HCT116 (cell line): ENCODE results near the gene P3H3. TPM values are rescaled to one million over a fixed set of nuclear protein-coding genes. Genes with fewer than 3 reads are reported as not detected.
"Not testable (repeated sequence)": the region's sequence is repeated elsewhere in the genome, so short reads cannot be mapped to it uniquely, and the experiment has no call there.

ENCODE experiments used
- ATAC-seq: fragments of 200-7000 bp; cut with Tn5 transposase; 2 replicates; pipeline ENCODE4 v1.9.1; 2020; ENCODE audit warnings: mild to moderate bottlenecking, moderate library complexity
- BruUV-seq: library from RNA; stranded (reverse); fragments of 400-500 nt; replicated peaks from 2 replicates; lab custom pipeline; 2021; lab: Mats Ljungman, UMichigan
- CTCF ChIA-PET: fragments of 300-600 bp; sonication (Branson Sonifier 250); formaldehyde crosslinking; loops from one replicate; lab custom pipeline; 2021; ENCODE audit warnings: antibody characterized with exemption; lab: Charles Lee
- POLR2A ChIA-PET: fragments of 300-600, 350-600 bp; sonication (Branson Sonifier 250); formaldehyde crosslinking; loops from one replicate; lab custom pipeline; 2021; ENCODE audit warnings: antibody characterized with exemption; lab: Charles Lee
- RAD21 ChIA-PET, 2 experiments: fragments of 300-600 bp; sonication (Branson Sonifier 250); formaldehyde crosslinking; loops; one replicate each; lab custom pipeline; 2023; ENCODE audit warnings: low total read pairs in 2 of 2; ENCODE audit not compliant: uncharacterized antibody in 2 of 2, unreplicated experiment in 2 of 2, low non-redundant PET in 1 of 2; lab: Charles Lee
- DNase-seq: peaks from one replicate; pipeline ENCODE4 v3.0.0-alpha.2; 2010; ENCODE audit warnings: low read depth, low spot score
- H2AFZ ChIP-seq: fragments of 200-600 bp; shearing (Covaris generic), sonication (generic); 2 replicates; pipeline ENCODE4 v1.6.1; 2017; ENCODE audit warnings: low read depth, mixed run types, mixed read lengths, antibody characterized with exemption, low read length; ENCODE audit not compliant: poor library complexity, severe bottlenecking
- H3K27ac ChIP-seq: 2 replicates; pipeline ENCODE4 v1.5.1; 2012; ENCODE audit warnings: low read depth, low read length
- H3K27me3 ChIP-seq: fragments of 200-600 bp; sonication (generic); 2 replicates; pipeline ENCODE4 v1.6.1; 2016; ENCODE audit warnings: mixed run types, low read length, mixed read lengths; ENCODE audit not compliant: insufficient read depth
- H3K36me3 ChIP-seq, 2 experiments: fragments of 200-500 bp in 1 of 2; fragments of 200-600 bp in 1 of 2; sonication (Bioruptor generic) in 1 of 2; sonication (generic) in 1 of 2; 2 replicates each; pipeline versions ENCODE4 v1.5.1 to v1.6.1; 2014 to 2016; ENCODE audit warnings: low read length in 2 of 2, inconsistent platforms in 1 of 2, mixed read lengths in 1 of 2, mixed run types in 1 of 2; ENCODE audit not compliant: insufficient read depth in 2 of 2, control insufficient read depth in 1 of 2
- H3K4me1 ChIP-seq, 2 experiments: fragments of 200-600 bp in 1 of 2; sonication (generic) in 1 of 2; 2 replicates each; pipeline versions ENCODE4 v1.5.1 to v1.6.1; 2012 to 2017; ENCODE audit warnings: low read length in 2 of 2, inconsistent platforms in 1 of 2, mild to moderate bottlenecking in 1 of 2, mixed read lengths in 1 of 2, mixed run types in 1 of 2, moderate library complexity in 1 of 2; ENCODE audit not compliant: insufficient read depth in 2 of 2, control insufficient read depth in 1 of 2
- H3K4me2 ChIP-seq: fragments of 200-600 bp; sonication (generic); 2 replicates; pipeline ENCODE4 v1.6.1; 2017; ENCODE audit warnings: mixed run types, low read length, mixed read lengths
- H3K4me3 ChIP-seq, 2 experiments: fragments of 200-600 bp in 1 of 2; sonication (generic) in 1 of 2; replicated peaks in 1 of 2; 2 replicates each; pipeline ENCODE4 v1.5.1; 2011 to 2016; ENCODE audit warnings: low read length in 2 of 2, control low read depth in 1 of 2, low read depth in 1 of 2, mild to moderate bottlenecking in 1 of 2, mixed read lengths in 1 of 2, mixed run types in 1 of 2
- H3K79me2 ChIP-seq: fragments of 200-600 bp; sonication (generic); 2 replicates; pipeline ENCODE4 v1.6.1; 2017; ENCODE audit warnings: mild to moderate bottlenecking, mixed run types, low read length, moderate library complexity, mixed read lengths; ENCODE audit not compliant: insufficient read depth
- H3K9ac ChIP-seq: fragments of 200-600 bp; sonication (generic); 2 replicates; pipeline ENCODE4 v1.6.1; 2016; ENCODE audit warnings: low read length, mixed read lengths
- H3K9me2 ChIP-seq: fragments of 200-600 bp; sonication (generic), shearing (Covaris generic); 2 replicates; pipeline ENCODE4 v1.6.1; 2017; ENCODE audit warnings: mixed run types, mild to moderate bottlenecking, moderate library complexity; ENCODE audit not compliant: insufficient read depth
- H3K9me3 ChIP-seq, 2 experiments: fragments of 200-500 bp in 1 of 2; fragments of 200-600 bp in 1 of 2; sonication (Bioruptor generic) in 1 of 2; sonication (generic) in 1 of 2; 2 replicates each; pipeline ENCODE4 v1.6.1; 2014 to 2017; ENCODE audit warnings: low read length in 2 of 2, mixed read lengths in 2 of 2, inconsistent platforms in 1 of 2, low read depth in 1 of 2, mild to moderate bottlenecking in 1 of 2, mixed run types in 1 of 2, moderate library complexity in 1 of 2; ENCODE audit not compliant: control insufficient read depth in 1 of 2, insufficient read depth in 1 of 2
- H4K20me1 ChIP-seq: fragments of 200-600 bp; sonication (generic), shearing (Covaris generic); 2 replicates; pipeline ENCODE4 v1.6.1; 2017; ENCODE audit warnings: mixed run types, mild to moderate bottlenecking, moderate library complexity; ENCODE audit not compliant: insufficient read depth
- POLR2A ChIP-seq: IDR thresholded peaks from 2 replicates; pipeline ENCODE4 v1.7.0; 2011; ENCODE audit warnings: borderline replicate concordance; ENCODE audit not compliant: insufficient read depth, insufficient read length; ENCODE audit errors: extremely low read depth
- POLR2AphosphoS5 ChIP-seq: IDR thresholded peaks from 2 replicates; pipeline ENCODE4 v1.6.1; 2011; ENCODE audit warnings: mild to moderate bottlenecking, low read depth, low read length, moderate library complexity
- RAD21 ChIP-seq: IDR thresholded peaks from 2 replicates; pipeline ENCODE4 v1.6.1; 2012; ENCODE audit warnings: low read depth, mild to moderate bottlenecking
- SRF ChIP-seq: IDR thresholded peaks from 2 replicates; pipeline ENCODE4 v1.6.1; 2012; ENCODE audit warnings: low read depth
- TCF7L2 ChIP-seq: IDR thresholded peaks from 2 replicates; pipeline ENCODE4 v1.7.0; 2011; ENCODE audit warnings: borderline replicate concordance, inconsistent platforms; ENCODE audit not compliant: insufficient read depth, insufficient read length; ENCODE audit errors: extremely low read depth
- ZFX ChIP-seq: fragments of 450-650 bp; IDR thresholded peaks from 2 replicates; pipeline ENCODE4 v1.6.1; 2017
- intact Hi-C: fragments of 100-400 bp; cut with micrococcal nuclease; formaldehyde crosslinking; loops from 2 replicates; pipeline ENCODE4 v1.10.0; 2022
- total RNA-seq: library from RNA; stranded (reverse); gene quantifications from one replicate; pipeline ENCODE4 v1.2.1, GENCODE V29; 2021; ENCODE audit not compliant: unreplicated experiment

P3H3 gene
- total RNA-seq, 1 experiment from 2014 or later: 32.2 TPM

- Histone ChIP-seq H2AFZ (no peak within 1 kb of the TSS), H3K4me3 (peak within 1 kb of the TSS; percentile 73 to 92), H3K4me2 (peak within 1 kb of the TSS; percentile 92), H3K36me3 (peaks cover 8 to 33% of the 10 kb centered on the region in 2 experiments; a peak in 3 of 4 replicates), H3K4me1 (peaks cover 23 to 50% of the 10 kb centered on the region in 2 experiments), H3K27me3 (no peaks in the 10 kb centered on the region), H3K79me2 (peaks cover 44% of the 10 kb centered on the region), H4K20me1 (peaks cover 12% of the 10 kb centered on the region; the same call in 1 of the 2 replicates)
- DNase-seq (peak; percentile 89), ATAC-seq (peak; percentile 79)
- intact Hi-C loops: loop anchor here (1.0 to 5.0 kb wide), 4 partner anchors 54 to 764 kb away; partner anchors contain the start of gene ATN1
- CTCF ChIA-PET: interaction anchor here (0.6 to 4.1 kb wide), 27 partner anchors 8 to 316 kb away, joined by 3 to 30 read pairs (median 6); partner anchors contain the start of genes C12orf57, C1RL, CDCA3 and COPS7A
- RAD21 ChIA-PET: interaction anchor here (0.9 to 1.3 kb wide), 4 partner anchors 18 to 52 kb away, joined by 3 to 5 read pairs (median 4); partner anchors contain the start of gene USP5 (in 1 of the 2)
- no TSS peak for BruUV-seq
- TF ChIP-seq ZFX: peak; percentile 63; the same call in 1 of the 2 replicates
- TF ChIP-seq POLR2A: peak; percentile 35
- peak; percentile 35 for TF ChIP-seq TCF7L2
- TF ChIP-seq SRF: no peak
- TF ChIP-seq POLR2AphosphoS5: peak; percentile 87
- no peak for TF ChIP-seq RAD21
- TF ChIP-seq, all 23 proteins: peak for 4
- POLR2A ChIA-PET: interaction anchor here (1.1 to 10.9 kb wide), 10 partner anchors 8 to 150 kb away, joined by 3 to 186 read pairs (median 10); partner anchors contain the start of genes C12orf57, CDCA3, COPS7A and RNU7-1
- no peaks in the 10 kb centered on the region for H3K9me3 ChIP-seq
- H3K9me2 ChIP-seq: no peaks in the 10 kb centered on the region
- peak within 1 kb of the TSS; percentile 86 for H3K9ac ChIP-seq
- peak within 1 kb of the TSS; percentile 96 for H3K27ac ChIP-seq
Observed at GRCh38 chr12:6873094-6874014, 45.1 kb downstream of the P3H3 start, which contains the start of gene SPSB2. Gene SPSB2 (minus strand): TSS chr12:6873303. CDS start chr12:6872901, 402 bp downstream.

- Histone ChIP-seq H3K4me3 (peak overlapping the region; percentile 73 to 92), H3K79me2 (peaks cover 37% of the 10 kb centered on the region), H3K4me1 (peaks cover 20 to 43% of the 10 kb centered on the region in 2 experiments), H3K9ac (peak overlapping the region; percentile 86), H3K4me2 (peak overlapping the region; percentile 92), H3K36me3 (peaks cover 8 to 28% of the 10 kb centered on the region in 2 experiments; a peak in 3 of 4 replicates), H3K27ac (peak overlapping the region; percentile 78)
- ChIA-PET POLR2A (interaction anchor here (10.9 kb wide), 1 partner anchor 22 kb away, joined by 186 read pairs; the partner anchor contains the start of genes CDCA3 and USP5), CTCF (interaction anchor here (3.4 to 4.1 kb wide), 2 partner anchors 18 to 52 kb away, joined by 30 read pairs; no protein-coding TSS in a partner anchor)
- H2AFZ ChIP-seq, ATAC-seq, H3K9me3 ChIP-seq, RAD21 ChIA-PET, DNase-seq, BruUV-seq, H3K27me3 ChIP-seq, H4K20me1 ChIP-seq, H3K9me2 ChIP-seq: not testable (repeated sequence)
- intact Hi-C loops: loop anchor here (5.0 kb wide), 2 partner anchors 53 to 763 kb away; partner anchors contain the start of gene ATN1
Observed at GRCh38 chr12:6874015-6874368, 45.8 kb downstream of the P3H3 start.

DNA sequence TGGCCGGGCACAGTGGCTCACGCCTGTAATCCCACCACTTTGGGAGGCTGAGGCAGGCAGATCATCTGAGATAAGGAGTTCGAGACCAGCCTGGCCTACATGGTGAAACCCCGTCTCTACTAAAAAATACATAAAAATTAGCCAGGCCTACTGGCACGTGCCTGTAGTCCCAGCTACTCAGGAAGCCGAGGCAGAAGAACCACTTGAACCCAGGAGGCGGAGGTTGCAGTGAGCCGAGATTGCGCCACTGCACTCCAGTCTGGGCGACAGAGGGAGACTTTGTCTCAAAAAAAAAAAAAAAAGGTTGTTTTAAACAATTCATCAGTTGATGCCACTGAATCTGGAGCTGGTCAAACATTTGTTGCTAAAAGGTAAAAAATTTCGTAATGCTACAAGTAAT lies 51.6 kb downstream of the P3H3 start:
- H3K79me2 ChIP-seq, intact Hi-C loops, H4K20me1 ChIP-seq, ATAC-seq, RAD21 ChIA-PET, H3K9me2 ChIP-seq, H2AFZ ChIP-seq, H3K9ac ChIP-seq, H3K9me3 ChIP-seq, H3K27me3 ChIP-seq, H3K4me3 ChIP-seq, DNase-seq, BruUV-seq, H3K36me3 ChIP-seq: not testable (repeated sequence)
- Histone ChIP-seq H3K27ac (peak overlapping the region; percentile 58; the same call in 1 of the 2 replicates), H3K4me1 (peaks cover 12 to 22% of the 10 kb centered on the region in 2 experiments), H3K4me2 (peak overlapping the region; percentile 21; the same call in 1 of the 2 replicates)
- ChIA-PET CTCF (interaction anchor here (0.6 to 4.2 kb wide), 2 partner anchors 11 to 120 kb away, joined by 3 to 24 read pairs; no protein-coding TSS in a partner anchor), POLR2A (interaction anchor here (1.0 to 1.2 kb wide), 2 partner anchors 46 to 64 kb away, joined by 3 to 6 read pairs; partner anchors contain the start of genes C12orf57 and RNU7-1)
